Astrocyte of the cerebellum (primary cell): ENCODE results near the gene ANKRD24.

ENCODE experiments used
- DNase-seq: peaks from one replicate; pipeline ENCODE4 v3.0.0-alpha.2; 2011; ENCODE audit warnings: low read depth
- H3K4me3 ChIP-seq: 2 replicates; pipeline ENCODE4 v1.5.1; 2011; ENCODE audit warnings: mild to moderate bottlenecking, low read depth, low read length, moderate library complexity
- in situ Hi-C: cut with HindIII; loops from 2 replicates; pipeline ENCODE4 v1.10.0; 2017; ENCODE audit warnings: low sequenced_read_pairs
- TF ChIP-seq, protein P1 (sequence below): IDR thresholded peaks from 2 replicates; pipeline ENCODE4 v1.5.1; 2012; ENCODE audit warnings: low read length, low read depth, moderate library complexity, mild to moderate bottlenecking; ENCODE audit errors: missing control alignments

The ANKRD24 gene

DNA sequence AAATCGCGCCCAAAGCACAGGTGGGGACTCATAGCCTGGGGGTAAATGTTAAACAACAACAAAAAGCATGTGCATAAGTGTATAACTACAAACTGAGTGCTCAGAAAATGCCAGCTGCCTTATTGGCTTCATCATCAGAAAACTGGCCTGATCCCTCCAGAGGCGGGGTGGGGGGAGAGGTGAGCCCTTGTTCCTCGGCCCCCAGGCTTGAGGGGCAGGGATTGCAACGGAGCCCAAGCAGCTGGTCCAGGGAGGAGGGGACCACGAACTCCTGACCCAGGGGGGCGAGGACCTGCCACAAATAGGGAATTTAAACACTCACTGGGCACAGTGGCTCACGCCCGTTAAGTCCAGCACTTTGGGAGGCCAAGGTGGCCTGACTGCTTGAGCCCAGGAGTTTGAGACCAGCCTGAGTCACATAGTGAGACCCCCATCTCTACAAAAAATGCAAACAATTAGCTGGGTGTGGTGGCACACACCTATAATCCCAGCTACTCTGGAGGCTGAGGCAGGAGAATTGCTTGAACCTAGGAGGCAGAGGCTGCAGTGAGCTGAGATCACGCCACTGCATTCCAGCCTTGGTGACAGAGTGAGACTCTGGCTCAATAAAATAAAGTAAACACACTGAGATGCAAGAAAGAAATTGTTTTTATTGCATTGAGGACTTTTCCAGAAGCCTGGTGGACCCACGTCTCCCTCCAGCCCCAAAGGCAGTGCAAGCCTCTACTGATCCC lies 8.8 kb upstream of the ANKRD24 start:
- TF ChIP-seq, protein P1, sequence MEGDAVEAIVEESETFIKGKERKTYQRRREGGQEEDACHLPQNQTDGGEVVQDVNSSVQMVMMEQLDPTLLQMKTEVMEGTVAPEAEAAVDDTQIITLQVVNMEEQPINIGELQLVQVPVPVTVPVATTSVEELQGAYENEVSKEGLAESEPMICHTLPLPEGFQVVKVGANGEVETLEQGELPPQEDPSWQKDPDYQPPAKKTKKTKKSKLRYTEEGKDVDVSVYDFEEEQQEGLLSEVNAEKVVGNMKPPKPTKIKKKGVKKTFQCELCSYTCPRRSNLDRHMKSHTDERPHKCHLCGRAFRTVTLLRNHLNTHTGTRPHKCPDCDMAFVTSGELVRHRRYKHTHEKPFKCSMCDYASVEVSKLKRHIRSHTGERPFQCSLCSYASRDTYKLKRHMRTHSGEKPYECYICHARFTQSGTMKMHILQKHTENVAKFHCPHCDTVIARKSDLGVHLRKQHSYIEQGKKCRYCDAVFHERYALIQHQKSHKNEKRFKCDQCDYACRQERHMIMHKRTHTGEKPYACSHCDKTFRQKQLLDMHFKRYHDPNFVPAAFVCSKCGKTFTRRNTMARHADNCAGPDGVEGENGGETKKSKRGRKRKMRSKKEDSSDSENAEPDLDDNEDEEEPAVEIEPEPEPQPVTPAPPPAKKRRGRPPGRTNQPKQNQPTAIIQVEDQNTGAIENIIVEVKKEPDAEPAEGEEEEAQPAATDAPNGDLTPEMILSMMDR = no peak
- in situ Hi-C loops = no loop called here
- no peak overlapping the region for H3K4me3 ChIP-seq
- DNase-seq = no peak

DNA sequence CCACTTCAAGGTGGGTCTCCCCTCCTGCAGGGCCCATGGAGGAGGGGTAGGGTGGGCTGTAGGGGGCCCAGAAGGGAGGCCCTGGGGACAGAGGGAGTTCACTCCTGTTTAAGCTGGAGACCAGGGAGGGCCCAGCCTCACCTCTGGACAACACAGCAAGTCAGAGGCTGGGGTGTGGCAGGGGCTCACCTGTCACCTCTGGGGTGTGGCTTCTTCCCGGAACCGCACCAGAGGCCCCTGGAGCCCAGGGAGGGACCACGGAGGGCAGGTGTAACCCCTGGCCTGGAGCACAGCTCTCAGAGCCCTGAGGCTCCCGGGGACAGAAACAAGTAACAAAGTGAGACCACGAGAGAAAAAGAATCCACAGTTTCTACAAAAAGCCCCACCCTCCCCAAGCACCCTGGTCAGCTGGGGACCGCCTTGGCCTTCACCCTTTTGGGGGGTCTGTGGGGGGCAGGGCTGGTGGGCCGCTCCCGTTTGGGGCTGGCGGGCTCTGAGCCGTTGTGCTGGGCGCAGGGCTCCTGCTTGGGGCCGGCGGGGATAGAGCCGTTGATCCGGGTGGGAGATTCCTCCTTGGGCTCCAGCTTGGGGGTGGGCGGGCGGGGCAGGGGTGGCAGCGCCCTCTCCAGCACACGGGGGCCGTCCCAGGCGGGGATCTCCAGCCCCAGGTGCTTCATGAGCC lies 8.1 kb upstream of the ANKRD24 start:
- DNase-seq = no peak
- H3K4me3 ChIP-seq = no peak overlapping the region
- in situ Hi-C loops = no loop called here
- TF ChIP-seq, protein P1 = no peak

DNA sequence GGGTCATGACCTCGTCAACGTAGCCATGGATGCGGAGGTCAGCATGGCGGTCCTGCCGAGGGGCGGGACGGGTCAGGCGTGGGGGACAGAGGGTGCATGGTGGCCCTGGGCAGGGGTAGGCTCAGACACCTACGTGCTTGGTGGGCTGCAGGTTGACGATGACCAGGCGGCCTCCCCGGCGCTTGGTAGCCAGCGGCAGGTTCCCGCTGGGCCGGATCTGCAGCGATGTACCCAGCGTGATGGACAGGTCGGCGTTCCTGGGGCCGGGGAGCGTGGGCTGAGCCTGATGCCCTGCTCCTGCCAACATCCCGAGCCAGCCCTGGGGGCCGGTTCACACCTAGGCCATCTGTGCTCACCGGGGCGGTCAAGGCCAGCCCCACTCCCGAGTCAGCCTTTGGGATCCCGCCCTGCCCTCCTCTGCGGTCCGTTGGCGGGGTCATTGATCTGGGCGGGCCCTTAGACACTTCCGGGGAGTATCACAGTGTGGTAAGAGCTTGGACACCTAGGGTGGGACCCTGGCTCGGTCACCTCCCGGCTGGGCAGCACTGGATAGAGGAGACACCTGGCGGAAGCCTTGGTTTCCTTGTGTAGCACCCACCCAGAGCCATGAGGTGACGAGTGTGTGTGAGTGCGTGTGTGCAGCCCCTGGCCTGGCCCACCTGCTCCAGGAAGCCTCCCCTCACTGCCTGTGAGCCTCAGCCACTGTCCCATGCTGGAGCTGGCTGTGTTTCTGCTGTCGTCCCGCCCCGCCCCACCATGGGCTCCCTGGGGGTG lies 7.4 kb upstream of the ANKRD24 start:
- DNase-seq = no peak
- H3K4me3 ChIP-seq = no peak overlapping the region
- in situ Hi-C loops = no loop called here
- TF ChIP-seq, protein P1 = no peak

DNA sequence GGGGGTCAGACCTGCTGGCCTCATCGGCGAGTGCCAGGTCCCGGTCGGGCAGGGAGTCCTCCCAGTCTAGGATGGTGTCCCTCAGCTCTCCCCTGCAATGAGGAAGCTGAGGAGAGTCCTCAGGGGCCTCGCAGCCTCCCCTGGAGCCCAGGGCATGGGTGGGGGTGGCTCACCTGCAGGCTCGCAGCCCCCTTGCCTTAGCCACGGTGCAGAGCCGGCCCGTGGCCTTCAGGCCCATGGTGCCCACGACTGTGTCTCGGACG lies 6.9 kb upstream of the ANKRD24 start:
- DNase-seq = no peak
- in situ Hi-C loops = no loop called here

DNA sequence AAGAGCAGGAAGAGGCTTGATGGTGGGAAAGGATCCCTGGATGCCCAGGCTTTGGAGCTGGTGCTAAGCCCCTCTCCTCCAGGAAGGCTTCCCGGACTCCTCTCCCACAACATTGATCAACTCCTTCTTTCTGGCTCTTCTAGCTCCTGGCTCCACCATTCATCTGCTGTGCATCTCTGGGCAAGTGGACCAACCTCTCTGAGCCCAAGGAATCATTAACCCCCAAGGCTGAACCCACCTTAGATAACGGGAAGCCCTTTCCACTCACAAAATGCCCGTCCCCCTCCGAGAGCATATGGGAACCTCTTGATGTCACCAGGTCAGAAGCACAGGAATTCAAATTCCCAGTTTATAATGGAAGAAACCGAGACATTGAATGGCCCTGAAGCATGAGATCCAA lies 5.3 kb upstream of the ANKRD24 start:
- no peak for DNase-seq
- in situ Hi-C loops = no loop called here
- TF ChIP-seq, protein P1 = no peak
- H3K4me3 ChIP-seq = no peak overlapping the region

More for the DNA sequence above, 6.9 kb upstream of the ANKRD24 start:
- H3K4me3 ChIP-seq = no peak overlapping the region
- TF ChIP-seq, protein P1 = no peak

DNA sequence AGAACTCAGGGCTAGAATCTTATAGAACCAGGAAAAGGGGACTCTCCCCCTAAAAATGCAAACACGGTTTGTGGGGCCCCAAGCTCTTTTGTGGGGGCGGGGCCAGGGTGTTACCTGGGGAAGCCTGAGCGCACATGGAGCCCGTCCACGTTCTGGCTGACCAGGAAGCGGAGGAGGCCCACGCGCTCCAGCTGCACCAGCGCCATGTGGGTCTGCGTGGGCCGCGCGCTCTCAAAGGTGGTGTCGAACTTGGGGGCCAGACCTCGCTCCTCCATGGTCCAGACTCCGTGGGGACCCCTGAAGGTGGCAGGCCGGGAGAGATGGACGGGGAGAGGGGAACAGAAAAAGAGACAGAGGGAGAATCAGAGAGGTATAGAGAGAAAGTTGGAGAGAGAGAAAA lies 3.5 kb upstream of the ANKRD24 start:
- no peak overlapping the region for H3K4me3 ChIP-seq
- no peak for DNase-seq

More for the DNA sequence above, 3.5 kb upstream of the ANKRD24 start:
- in situ Hi-C loops = no loop called here
- TF ChIP-seq, protein P1 = no peak
